HCT116 (cell line): Measurements from ENCODE around the gene MCRIP2.

Experiments used
- CBX3 ChIP-seq: IDR thresholded peaks from 2 replicates; pipeline ENCODE4 v1.6.1; 2012; ENCODE audit warnings: low read depth
- CTCF ChIP-seq, 3 experiments: fragments of 200-600 bp in 1 of 3; sonication (generic) in 1 of 3; IDR thresholded peaks in 2 of 3; conservative IDR thresholded peaks in 1 of 3; 2 replicates each; pipeline ENCODE4 v1.5.1; 2012 to 2017; ENCODE audit warnings: low read depth in 2 of 3, low read length in 2 of 3, antibody characterized with exemption in 1 of 3, borderline replicate concordance in 1 of 3, control low read depth in 1 of 3, mild to moderate bottlenecking in 1 of 3, mixed read lengths in 1 of 3, mixed run types in 1 of 3, moderate library complexity in 1 of 3; ENCODE audit not compliant: insufficient read depth in 1 of 3
- MAX ChIP-seq: IDR thresholded peaks from 2 replicates; pipeline ENCODE4 v1.6.1; 2012

- no peak for TF ChIP-seq MAX
- no peak for TF ChIP-seq CBX3
- TF ChIP-seq CTCF (IDR thresholded peaks at IDR 0.05 in 2 of 3, conservative IDR thresholded peaks at IDR 0.05 in 1 of 3; ENCODE audit: borderline replicate concordance in 1 of 3, insufficient read depth in 1 of 3, low read depth in 2 of 3, low read length in 2 of 3): no peak
Measured at GRCh38 chr16:625117-625976, 16.3 kb upstream of the MCRIP2 start.
